ENCODE measurements around the gene LYL1.

The LYL1 gene

GRCh38 chr19:13071444-13072187, 31.0 kb downstream of the LYL1 start:
- DNase-seq, result no peak

GRCh38 chr19:13070425-13071140, 32.1 kb downstream of the LYL1 start:
- DNase-seq, result no peak

GRCh38 chr19:13069415-13070359, 33.0 kb downstream of the LYL1 start:
- no peak for DNase-seq

- no peak for DNase-seq
Measured at GRCh38 chr19:13068085-13068846, 34.4 kb downstream of the LYL1 start.

- DNase-seq, result no peak
Measured at GRCh38 chr19:13066933-13067807, 35.5 kb downstream of the LYL1 start.

GRCh38 chr19:13066226-13066625, 36.4 kb downstream of the LYL1 start:
- no peak for DNase-seq

GRCh38 chr19:13064092-13064489, 38.6 kb downstream of the LYL1 start:
- no peak for DNase-seq

- no peak for DNase-seq
Measured at GRCh38 chr19:13063461-13064091, 39.1 kb downstream of the LYL1 start.

GRCh38 chr19:13062317-13062716, 40.3 kb downstream of the LYL1 start:
- no peak for DNase-seq

- DNase-seq, result peak; percentile 74
Measured at GRCh38 chr19:13060964-13061927, 41.4 kb downstream of the LYL1 start.

- DNase-seq, result no peak
Measured at GRCh38 chr19:13060233-13060963, 42.3 kb downstream of the LYL1 start.

- DNase-seq, result peak; percentile 14
Measured at GRCh38 chr19:13058951-13059660, 43.6 kb downstream of the LYL1 start.

- DNase-seq, result peak; percentile 79
Measured at GRCh38 chr19:13057744-13058143, 44.9 kb downstream of the LYL1 start.

- peak; percentile 60 for DNase-seq
Measured at GRCh38 chr19:13057147-13057572, 45.5 kb downstream of the LYL1 start.

GRCh38 chr19:13056052-13056660, 46.5 kb downstream of the LYL1 start:
- DNase-seq, result peak; percentile 94

GRCh38 chr19:13055213-13056051, 47.2 kb downstream of the LYL1 start:
- DNase-seq, result peak; percentile 54
